HepG2 (cell line): ENCODE results near the gene ETF1. TPM values are rescaled to one million over a fixed set of nuclear protein-coding genes. Genes with fewer than 3 reads are reported as not detected.
A peak's percentile ranks its signal among the peaks of the same experiment; 100 is the strongest.

Source experiments
- ADNP ChIP-seq: sonication (generic); formaldehyde crosslinking; IDR thresholded peaks from 2 replicates; pipeline ENCODE4 v1.4.0; 2020; ENCODE audit warnings: missing genetic modification reagents
- ARNT ChIP-seq: fragments of 450-650 bp; IDR thresholded peaks from 2 replicates; pipeline ENCODE4 v1.6.1; 2017
- DZIP1 ChIP-seq: sonication (generic); formaldehyde crosslinking; IDR thresholded peaks from 2 replicates; pipeline ENCODE4 v1.5.0; 2020; ENCODE audit warnings: mild to moderate bottlenecking, missing genetic modification reagents
- GTF2F1 ChIP-seq: fragments of 150-350 bp; IDR thresholded peaks from 2 replicates; pipeline ENCODE4 v1.6.1; 2014; ENCODE audit warnings: low read length
- HBP1 ChIP-seq: IDR thresholded peaks from 2 replicates; pipeline ENCODE4 v1.6.1; 2016; ENCODE audit warnings: low read depth, control low read depth
- HOXA5 ChIP-seq: sonication (generic); formaldehyde crosslinking; IDR thresholded peaks from 2 replicates; pipeline ENCODE4 v1.4.0; 2020; ENCODE audit warnings: missing genetic modification reagents
- KDM2A ChIP-seq: sonication (generic); formaldehyde crosslinking; IDR thresholded peaks from 2 replicates; pipeline ENCODE4 v1.4.0; 2020; ENCODE audit warnings: low read depth, missing genetic modification reagents, borderline replicate concordance
- KLF15 ChIP-seq: sonication (generic); formaldehyde crosslinking; IDR thresholded peaks from 2 replicates; pipeline ENCODE4 v1.8.1; 2023; ENCODE audit warnings: borderline replicate concordance, mild to moderate bottlenecking, inconsistent platforms, missing genetic modification reagents, mixed read lengths
- KMT2A ChIP-seq: sonication (generic); formaldehyde crosslinking; IDR thresholded peaks from 2 replicates; pipeline ENCODE4 v1.4.0; 2020; ENCODE audit warnings: missing genetic modification reagents
- MEIS2 ChIP-seq: sonication (generic); formaldehyde crosslinking; IDR thresholded peaks from 2 replicates; pipeline ENCODE4 v1.9.0; 2021; ENCODE audit warnings: mild to moderate bottlenecking, missing genetic modification reagents
- RFXANK ChIP-seq: IDR thresholded peaks from 2 replicates; pipeline ENCODE4 v1.6.1; 2016
- SP4 ChIP-seq: sonication (generic); formaldehyde crosslinking; IDR thresholded peaks from 2 replicates; pipeline ENCODE4 v1.8.1; 2023; ENCODE audit warnings: mild to moderate bottlenecking, missing genetic modification reagents
- TBP ChIP-seq: sonication (generic); formaldehyde crosslinking; IDR thresholded peaks from 2 replicates; pipeline ENCODE4 v1.5.0; 2020; ENCODE audit warnings: missing genetic modification reagents
- U2AF1 ChIP-seq: fragments of 200-400 bp; formaldehyde crosslinking; optimal IDR thresholded peaks from 2 replicates; pipeline ENCODE3; 2017; ENCODE audit warnings: mild to moderate bottlenecking, low read depth, low read length
- ZEB1 ChIP-seq: IDR thresholded peaks from 2 replicates; pipeline ENCODE4 v1.6.1; 2012; ENCODE audit warnings: mild to moderate bottlenecking, low read depth, inconsistent platforms; ENCODE audit not compliant: insufficient replicate concordance
- ZIK1 ChIP-seq: sonication (generic); formaldehyde crosslinking; IDR thresholded peaks from 2 replicates; pipeline ENCODE4 v1.5.0; 2020; ENCODE audit warnings: mild to moderate bottlenecking, low read depth, missing genetic modification reagents, borderline replicate concordance
- ZNF207 ChIP-seq: fragments of 450-650 bp; IDR thresholded peaks from 2 replicates; pipeline ENCODE4 v1.6.1; 2016; ENCODE audit warnings: antibody characterized with exemption, borderline replicate concordance
- ZNF335 ChIP-seq: sonication (generic); formaldehyde crosslinking; IDR thresholded peaks from 2 replicates; pipeline ENCODE4 v1.4.0; 2020; ENCODE audit warnings: missing genetic modification reagents
- ZNF441 ChIP-seq: sonication (generic); formaldehyde crosslinking; IDR thresholded peaks from 2 replicates; pipeline ENCODE4 v1.7.0; 2021; ENCODE audit warnings: missing genetic modification reagents, borderline replicate concordance
- ZNF512 ChIP-seq: sonication (generic); formaldehyde crosslinking; IDR thresholded peaks from 2 replicates; pipeline ENCODE4 v1.4.0; 2020; ENCODE audit warnings: mild to moderate bottlenecking, missing genetic modification reagents
- ZNF639 ChIP-seq: conservative IDR thresholded peaks from 2 replicates; pipeline ENCODE4 v1.6.1; 2018; ENCODE audit warnings: missing genetic modification reagents
- ZNF704 ChIP-seq: sonication (generic); formaldehyde crosslinking; IDR thresholded peaks from 2 replicates; pipeline ENCODE4 v1.8.1; 2023; ENCODE audit warnings: mild to moderate bottlenecking, inconsistent platforms, moderate library complexity, missing genetic modification reagents, borderline replicate concordance
- ZNF740 ChIP-seq: sonication (generic); formaldehyde crosslinking; IDR thresholded peaks from 2 replicates; pipeline ENCODE4 v1.4.0; 2020; ENCODE audit warnings: missing genetic modification reagents
- ZNF75D ChIP-seq: sonication (generic); formaldehyde crosslinking; IDR thresholded peaks from 2 replicates; pipeline ENCODE4 v1.8.1; 2023; ENCODE audit warnings: missing genetic modification reagents, mild to moderate bottlenecking, borderline replicate concordance
- polyA plus RNA-seq, 8 experiments: library from polyadenylated mRNA; depleted of rRNA in 3 of 8; stranded (reverse) in 7 of 8; unstranded in 1 of 8; fragments of >200 nt; fragmentation: Illumina TruSeq in 4 of 8; extraction: Trizol in 4 of 8; gene quantifications; 2 replicates each; pipeline versions ENCODE4 v1.2.1 to v1.2.3, GENCODE V29; 2011 to 2016; ENCODE audit warnings: low read depth in 4 of 8, missing spikeins in 1 of 8, mixed read lengths in 1 of 8; ENCODE audit not compliant: insufficient read depth in 1 of 8
- total RNA-seq, 5 experiments: library from RNA; depleted of rRNA; stranded (reverse); fragments of >200 nt; fragmentation: Illumina TruSeq; extraction: Trizol; gene quantifications; 2 replicates each; pipeline ENCODE4 v1.2.3, GENCODE V29; 2016; ENCODE audit warnings: low read depth in 1 of 5

Gene ETF1
- total and polyA plus RNA-seq, 2 of the 13 experiments (the other 11 are each of a cell fraction or from before 2014, with no cell fraction given): 52.1 to 184 TPM

- TF ChIP-seq MEIS2 (0 out of 2 replicates have a peak, but pooled peaks have one; percentile 24), TBP (CRISPR knock-in tag) (no peak), GTF2F1 (no peak), ADNP (CRISPR knock-in tag) (no peak), DZIP1 (CRISPR knock-in tag) (no peak), U2AF1 (no peak), HBP1 (CRISPR knock-in tag) (no peak), ZNF704 (no peak), ZNF75D (CRISPR knock-in tag) (no peak), ZNF639 (CRISPR knock-in tag) (no peak; the same call in 1 of the 2 replicates), SP4 (CRISPR knock-in tag) (0 out of 2 replicates have a peak, but pooled peaks have one; percentile 15), ZNF740 (CRISPR knock-in tag) (no peak; the same call in 1 of the 2 replicates), KLF15 (CRISPR knock-in tag) (no peak; the same call in 1 of the 2 replicates), ZNF441 (CRISPR knock-in tag) (no peak; the same call in 1 of the 2 replicates), ZNF207 (no peak), ZEB1 (peak; percentile 43), ZNF335 (CRISPR knock-in tag) (no peak; the same call in 1 of the 2 replicates), ZIK1 (CRISPR knock-in tag) (peak; percentile 45; the same call in 1 of the 2 replicates), RFXANK (CRISPR knock-in tag) (no peak), ARNT (no peak), KDM2A (peak; percentile 79), HOXA5 (CRISPR knock-in tag) (peak; percentile 77), KMT2A (CRISPR knock-in tag) (no peak), ZNF512 (CRISPR knock-in tag) (no peak)
Observed at GRCh38 chr5:138464008-138464387, 79.0 kb downstream of the ETF1 start (continued).
